IMR-90 (cell line): ENCODE data around the gene DUSP2. TPM values are rescaled to one million over a fixed set of nuclear protein-coding genes. Genes with fewer than 3 reads are reported as not detected.

Experiments
- ATAC-seq: fragments of 200-7000 bp; cut with Tn5 transposase; 2 replicates; pipeline ENCODE4 v1.9.1; 2020; ENCODE audit warnings: low read depth, mild to moderate bottlenecking, moderate library complexity
- BruUV-seq: library from RNA; stranded (reverse); fragments of 400-500 nt; replicated peaks from 2 replicates; lab custom pipeline; 2021; lab: Mats Ljungman, UMichigan
- CTCF ChIA-PET: fragments of 300-600 bp; formaldehyde crosslinking; extraction: SDS; loops from one replicate; lab custom pipeline; 2021; ENCODE audit warnings: antibody characterized with exemption; lab: Yijun Ruan, JAX
- POLR2A ChIA-PET: fragments of 300-600 bp; sonication (Branson Sonifier 250); formaldehyde crosslinking; loops from one replicate; lab custom pipeline; 2022; ENCODE audit warnings: antibody characterized with exemption; ENCODE audit not compliant: unreplicated experiment; lab: Charles Lee
- DNase-seq: peaks from one replicate; pipeline ENCODE4 v3.0.0; 2013
- H2AFZ ChIP-seq: replicated peaks from 2 replicates; pipeline ENCODE3; 2013; ENCODE audit warnings: low read length, mild to moderate bottlenecking; ENCODE audit not compliant: poor library complexity
- H2AK5ac ChIP-seq: 2 replicates; pipeline ENCODE4 v1.6.1; 2013; ENCODE audit warnings: low read depth, low read length, inconsistent platforms
- H2AK9ac ChIP-seq: replicated peaks from 2 replicates; pipeline ENCODE3; 2013; ENCODE audit warnings: mild to moderate bottlenecking, low read depth, low read length, moderate library complexity; ENCODE audit not compliant: poor library complexity
- H2BK120ac ChIP-seq: 2 replicates; pipeline ENCODE4 v1.6.1; 2013; ENCODE audit warnings: low read depth, low read length, inconsistent platforms
- H2BK15ac ChIP-seq: 3 replicates; pipeline ENCODE4 v1.6.1; 2013; ENCODE audit warnings: low read depth, low read length, inconsistent platforms
- H2BK20ac ChIP-seq: 2 replicates; pipeline ENCODE4 v1.6.1; 2013; ENCODE audit warnings: low read depth, mild to moderate bottlenecking, inconsistent platforms, low read length, moderate library complexity
- H2BK5ac ChIP-seq: 2 replicates; pipeline ENCODE4 v1.6.1; 2013; ENCODE audit warnings: mild to moderate bottlenecking, low read depth, low read length, inconsistent platforms; ENCODE audit not compliant: poor library complexity, severe bottlenecking
- H3K14ac ChIP-seq: replicated peaks from 2 replicates; pipeline ENCODE4 v1.6.1; 2013; ENCODE audit warnings: low read depth, low read length, inconsistent platforms
- H3K18ac ChIP-seq: 2 replicates; pipeline ENCODE4 v1.6.1; 2013; ENCODE audit warnings: low read depth, low read length, control low read depth
- H3K23ac ChIP-seq: 2 replicates; pipeline ENCODE4 v1.6.1; 2013; ENCODE audit warnings: low read depth, low read length, inconsistent platforms
- H3K27ac ChIP-seq: 2 replicates; pipeline ENCODE4 v1.5.1; 2013; ENCODE audit warnings: mild to moderate bottlenecking, control low read depth, low read length; ENCODE audit not compliant: insufficient read depth
- H3K27me3 ChIP-seq: 2 replicates; pipeline ENCODE4 v1.6.1; 2013; ENCODE audit warnings: low read length; ENCODE audit not compliant: control insufficient read depth, insufficient read depth
- H3K36me3 ChIP-seq: 2 replicates; pipeline ENCODE4 v1.6.1; 2013; ENCODE audit warnings: low read length, mixed read lengths; ENCODE audit not compliant: control insufficient read depth, insufficient read depth
- H3K4ac ChIP-seq: 2 replicates; pipeline ENCODE4 v1.6.1; 2013; ENCODE audit warnings: low read depth, low read length, inconsistent platforms
- H3K4me1 ChIP-seq: 2 replicates; pipeline ENCODE4 v1.6.1; 2013; ENCODE audit warnings: low read length, mixed read lengths; ENCODE audit not compliant: control insufficient read depth, insufficient read depth
- H3K4me2 ChIP-seq: 2 replicates; pipeline ENCODE4 v1.6.1; 2013; ENCODE audit warnings: low read depth, mild to moderate bottlenecking, control low read depth, low read length, moderate library complexity
- H3K4me3 ChIP-seq: 2 replicates; pipeline ENCODE4 v1.5.1; 2013; ENCODE audit warnings: low read depth, mild to moderate bottlenecking, control low read depth, low read length, moderate library complexity; ENCODE audit not compliant: insufficient read depth
- H3K56ac ChIP-seq: 2 replicates; pipeline ENCODE4 v1.6.1; 2013; ENCODE audit warnings: low read length, inconsistent platforms; ENCODE audit not compliant: insufficient read depth; ENCODE audit errors: extremely low read depth
- H3K79me1 ChIP-seq, 2 experiments: 2 replicates each; pipeline ENCODE4 v1.6.1; 2013; ENCODE audit warnings: low read length in 2 of 2, inconsistent platforms in 1 of 2, low read depth in 1 of 2
- H3K9ac ChIP-seq: 2 replicates; pipeline ENCODE4 v1.6.1; 2013; ENCODE audit warnings: low read depth, low read length, control low read depth
- H3K9me1 ChIP-seq: 2 replicates; pipeline ENCODE4 v1.6.1; 2013; ENCODE audit warnings: low read length, inconsistent platforms; ENCODE audit not compliant: insufficient read depth
- H3K9me3 ChIP-seq: 2 replicates; pipeline ENCODE4 v1.6.1; 2013; ENCODE audit warnings: low read length; ENCODE audit not compliant: control insufficient read depth, insufficient read depth
- H4K20me1 ChIP-seq: 2 replicates; pipeline ENCODE4 v1.6.1; 2013; ENCODE audit warnings: low read length, inconsistent platforms; ENCODE audit not compliant: insufficient read depth
- H4K5ac ChIP-seq: 2 replicates; pipeline ENCODE4 v1.6.1; 2013; ENCODE audit warnings: mild to moderate bottlenecking, low read depth, low read length, control low read depth
- H4K8ac ChIP-seq, 2 experiments: 2 replicates each; pipeline ENCODE4 v1.6.1; 2013; ENCODE audit warnings: low read depth in 2 of 2, low read length in 2 of 2, control low read depth in 1 of 2, inconsistent platforms in 1 of 2
- H4K91ac ChIP-seq: 2 replicates; pipeline ENCODE4 v1.6.1; 2013; ENCODE audit warnings: low read depth, low read length, inconsistent platforms; ENCODE audit not compliant: insufficient read depth
- BHLHE40 ChIP-seq: fragments of 150-350 bp; IDR thresholded peaks from 2 replicates; pipeline ENCODE4 v1.6.1; 2016; ENCODE audit warnings: mild to moderate bottlenecking, low read depth, low read length
- CHD1 ChIP-seq: IDR thresholded peaks from 2 replicates; pipeline ENCODE4 v1.6.1; 2012; ENCODE audit warnings: low read depth, low read length, improper control_type of control experiment
- ELK1 ChIP-seq: fragments of 150-350 bp; IDR thresholded peaks from 2 replicates; pipeline ENCODE4 v1.6.1; 2016; ENCODE audit warnings: low read depth, mild to moderate bottlenecking, low read length, moderate library complexity, borderline replicate concordance
- FOS ChIP-seq: fragments of 150-350 bp; IDR thresholded peaks from 2 replicates; pipeline ENCODE4 v1.6.1; 2016; ENCODE audit warnings: low read depth, low read length
- MAFK ChIP-seq: IDR thresholded peaks from 2 replicates; pipeline ENCODE4 v1.6.1; 2012; ENCODE audit warnings: low read depth, low read length, improper control_type of control experiment
- MAZ ChIP-seq: IDR thresholded peaks from 2 replicates; pipeline ENCODE4 v1.6.1; 2012; ENCODE audit warnings: low read depth, mild to moderate bottlenecking, low read length, improper control_type of control experiment, moderate library complexity, borderline replicate concordance
- MXI1 ChIP-seq: IDR thresholded peaks from 2 replicates; pipeline ENCODE4 v1.6.1; 2012; ENCODE audit warnings: low read depth, mild to moderate bottlenecking, low read length, moderate library complexity, borderline replicate concordance
- NFE2L2 ChIP-seq: fragments of 150-350 bp; IDR thresholded peaks from 2 replicates; pipeline ENCODE4 v1.6.1; 2016; ENCODE audit warnings: low read depth, mild to moderate bottlenecking, low read length
- POLR2A ChIP-seq: IDR thresholded peaks from 2 replicates; pipeline ENCODE4 v1.6.1; 2012; ENCODE audit warnings: mild to moderate bottlenecking, low read depth, low read length
- RAD21 ChIP-seq: IDR thresholded peaks from 2 replicates; pipeline ENCODE4 v1.6.1; 2012; ENCODE audit warnings: low read length, improper control_type of control experiment
- RCOR1 ChIP-seq: IDR thresholded peaks from 2 replicates; pipeline ENCODE4 v1.6.1; 2012; ENCODE audit warnings: mild to moderate bottlenecking, low read length, improper control_type of control experiment; ENCODE audit not compliant: insufficient replicate concordance
- RFX5 ChIP-seq: IDR thresholded peaks from 2 replicates; pipeline ENCODE4 v1.8.0; 2012; ENCODE audit warnings: low read depth, mild to moderate bottlenecking, low read length, moderate library complexity
- SMC3 ChIP-seq: fragments of 150-350 bp; IDR thresholded peaks from 2 replicates; pipeline ENCODE4 v1.6.1; 2016; ENCODE audit warnings: low read depth, mild to moderate bottlenecking, antibody characterized with exemption, low read length, moderate library complexity
- WGBS, 2 experiments: methylation state at CpG; one replicate each; pipeline versions ENCODE4 v1.1.5 to v1.1.7; 2013; ENCODE audit warnings: missing lambda C conversion rate in 2 of 2; ENCODE audit not compliant: insufficient read length in 1 of 2; ENCODE audit errors: extremely low coverage in 2 of 2; 5-methylcytosine and 5-hydroxymethylcytosine counted together
- dilution Hi-C: fragments of 300-500 bp; cut with HindIII; formaldehyde crosslinking; loops from one replicate; pipeline ENCODE4 v1.14.3; 2018; ENCODE audit warnings: low sequenced_read_pairs; ENCODE audit not compliant: unreplicated experiment
- in situ Hi-C: fragments of 300-500 bp; cut with MboI; formaldehyde crosslinking; loops from 3 replicates; pipeline ENCODE4 v1.14.3; 2019; ENCODE audit warnings: low sequenced_read_pairs, inconsistent platforms, mixed read lengths
- intact Hi-C: fragments of 100-400 bp; cut with micrococcal nuclease; formaldehyde crosslinking; loops from 2 replicates; pipeline ENCODE4 v1.10.0; 2022
- polyA plus RNA-seq, 3 experiments: library from polyadenylated mRNA; depleted of rRNA; stranded (reverse); fragments of >200 nt; gene quantifications; 2 replicates each; pipeline ENCODE4 v1.2.3, GENCODE V29; 2012; ENCODE audit warnings: low replicate concordance in 1 of 3
- total RNA-seq: library from RNA; depleted of rRNA; stranded (reverse); fragments of >200 nt; gene quantifications from 2 replicates; pipeline ENCODE4 v1.2.3, GENCODE V29; 2012
- TF ChIP-seq, protein P1 (sequence below): fragments of 150-350 bp; IDR thresholded peaks from 2 replicates; pipeline ENCODE4 v1.6.1; 2017; ENCODE audit warnings: mild to moderate bottlenecking, antibody characterized with exemption, low read length, low read depth
- TF ChIP-seq, protein P2 (sequence below): conservative IDR thresholded peaks from 2 replicates; pipeline ENCODE4 v1.5.1; 2012; ENCODE audit warnings: mild to moderate bottlenecking, low read depth, low read length, improper control_type of control experiment

DUSP2 gene
- total and polyA plus RNA-seq, 2 of the 4 experiments (the other 2 are of a cell fraction), result 1.8 to 3.8 TPM

GRCh38 chr2:96106991-96107707, 38.1 kb downstream of the DUSP2 start:
- no TSS peak for BruUV-seq
- dilution Hi-C loops, result no loop called here
- intact Hi-C loops, result no loop called here
- TF ChIP-seq ELK1, result no peak
- TF ChIP-seq FOS, result no peak
- TF ChIP-seq, protein P1, sequence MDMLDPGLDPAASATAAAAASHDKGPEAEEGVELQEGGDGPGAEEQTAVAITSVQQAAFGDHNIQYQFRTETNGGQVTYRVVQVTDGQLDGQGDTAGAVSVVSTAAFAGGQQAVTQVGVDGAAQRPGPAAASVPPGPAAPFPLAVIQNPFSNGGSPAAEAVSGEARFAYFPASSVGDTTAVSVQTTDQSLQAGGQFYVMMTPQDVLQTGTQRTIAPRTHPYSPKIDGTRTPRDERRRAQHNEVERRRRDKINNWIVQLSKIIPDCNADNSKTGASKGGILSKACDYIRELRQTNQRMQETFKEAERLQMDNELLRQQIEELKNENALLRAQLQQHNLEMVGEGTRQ, result no peak
- TF ChIP-seq RCOR1, result no peak
- no peak for TF ChIP-seq MAFK
- TF ChIP-seq POLR2A, result no peak
- TF ChIP-seq SMC3, result no peak
- TF ChIP-seq MAZ, result no peak
- no peak for TF ChIP-seq RAD21
- TF ChIP-seq, protein P2, sequence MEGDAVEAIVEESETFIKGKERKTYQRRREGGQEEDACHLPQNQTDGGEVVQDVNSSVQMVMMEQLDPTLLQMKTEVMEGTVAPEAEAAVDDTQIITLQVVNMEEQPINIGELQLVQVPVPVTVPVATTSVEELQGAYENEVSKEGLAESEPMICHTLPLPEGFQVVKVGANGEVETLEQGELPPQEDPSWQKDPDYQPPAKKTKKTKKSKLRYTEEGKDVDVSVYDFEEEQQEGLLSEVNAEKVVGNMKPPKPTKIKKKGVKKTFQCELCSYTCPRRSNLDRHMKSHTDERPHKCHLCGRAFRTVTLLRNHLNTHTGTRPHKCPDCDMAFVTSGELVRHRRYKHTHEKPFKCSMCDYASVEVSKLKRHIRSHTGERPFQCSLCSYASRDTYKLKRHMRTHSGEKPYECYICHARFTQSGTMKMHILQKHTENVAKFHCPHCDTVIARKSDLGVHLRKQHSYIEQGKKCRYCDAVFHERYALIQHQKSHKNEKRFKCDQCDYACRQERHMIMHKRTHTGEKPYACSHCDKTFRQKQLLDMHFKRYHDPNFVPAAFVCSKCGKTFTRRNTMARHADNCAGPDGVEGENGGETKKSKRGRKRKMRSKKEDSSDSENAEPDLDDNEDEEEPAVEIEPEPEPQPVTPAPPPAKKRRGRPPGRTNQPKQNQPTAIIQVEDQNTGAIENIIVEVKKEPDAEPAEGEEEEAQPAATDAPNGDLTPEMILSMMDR, result no peak
- TF ChIP-seq RFX5, result no peak
- TF ChIP-seq CHD1, result no peak
- TF ChIP-seq NFE2L2, result no peak
- TF ChIP-seq MXI1, result no peak
- TF ChIP-seq BHLHE40, result no peak

More at GRCh38 chr2:96106991-96107707, 38.1 kb downstream of the DUSP2 start:
- H3K14ac ChIP-seq, result no peak overlapping the region
- H3K4me3 ChIP-seq, result no peak overlapping the region
- in situ Hi-C loops, result loop anchor here (25.0 kb wide), 1 partner anchor 95 kb away; no protein-coding TSS in a partner anchor
- no peaks in the 10 kb centered on the region for H3K36me3 ChIP-seq
- H2BK5ac ChIP-seq, result no peak overlapping the region
- H3K9me1 ChIP-seq, result no peaks in the 10 kb centered on the region
- H2AFZ ChIP-seq, result no peak overlapping the region
- H3K27ac ChIP-seq, result no peak overlapping the region
- H3K18ac ChIP-seq, result no peak overlapping the region
- H3K4ac ChIP-seq, result no peak overlapping the region
- H3K23ac ChIP-seq, result no peak overlapping the region
- no peak overlapping the region for H4K91ac ChIP-seq
- H2AK5ac ChIP-seq, result no peak overlapping the region
- ChIA-PET CTCF (interaction anchor here (1.3 kb wide), 1 partner anchor 10 kb away, joined by 4 read pairs; no protein-coding TSS in a partner anchor), POLR2A (interaction anchor here (0.6 kb wide), 1 partner anchor 168 kb away, joined by 3 read pairs; no protein-coding TSS in a partner anchor)
- H2BK120ac ChIP-seq, result no peak overlapping the region
- DNase-seq, result no peak
- H3K4me2 ChIP-seq, result no peak overlapping the region
- H3K9ac ChIP-seq, result no peak overlapping the region
- no peak for ATAC-seq
- H3K27me3 ChIP-seq, result peaks cover 55% of the 10 kb centered on the region
- no peak overlapping the region for H2BK20ac ChIP-seq
- H3K9me3 ChIP-seq, result peaks cover 15% of the 10 kb centered on the region
- 82% methylated on average over 4 of the region's 9 CpGs; no CpG with 5 or more reads in 1 of the 2 experiments for WGBS, 2 experiments
- no peaks in the 10 kb centered on the region for H4K20me1 ChIP-seq
- no peaks in the 10 kb centered on the region; the same call in 1 of the 2 replicates for H3K4me1 ChIP-seq
- H4K8ac ChIP-seq, result no peak overlapping the region
- no peak overlapping the region for H4K5ac ChIP-seq
- no peak overlapping the region for H2BK15ac ChIP-seq
- H3K56ac ChIP-seq, result no peak overlapping the region
- H3K79me1 ChIP-seq, result no peaks in the 10 kb centered on the region
- H2AK9ac ChIP-seq, result no peak overlapping the region
